Measurements from ENCODE around the gene RIT2.

Gene RIT2

GRCh38 chr18:42937436-42937835, 178.0 kb downstream of the RIT2 start:
- peak; percentile 82 for ATAC-seq
- no peak for TF ChIP-seq RARB (CRISPR knock-in tag; IDR thresholded peaks at IDR 0.05)
- 0 out of 2 replicates have a peak, but pooled peaks have one; percentile 7 for TF ChIP-seq ZNF8 (CRISPR knock-in tag; IDR thresholded peaks at IDR 0.05)
- TF ChIP-seq SNAI2 (CRISPR knock-in tag; IDR thresholded peaks at IDR 0.05), result 0 out of 2 replicates have a peak, but pooled peaks have one; percentile 54
- 0 out of 2 replicates have a peak, but pooled peaks have one; percentile 24 for TF ChIP-seq ESRRG (CRISPR knock-in tag; IDR thresholded peaks at IDR 0.05)
- TF ChIP-seq CSRNP3 (CRISPR knock-in tag; IDR thresholded peaks at IDR 0.05), result peak; percentile 85; the same call in 1 of the 2 replicates
- peak; percentile 87; the same call in 1 of the 2 replicates for TF ChIP-seq GLIS3 (CRISPR knock-in tag; IDR thresholded peaks at IDR 0.05)
- no peak for TF ChIP-seq ZNF565 (CRISPR knock-in tag; conservative IDR thresholded peaks at IDR 0.05; ENCODE audit: low read depth)
- 0 out of 2 replicates have a peak, but pooled peaks have one; percentile 50 for TF ChIP-seq ZFP3 (CRISPR knock-in tag; IDR thresholded peaks at IDR 0.05)
- no peak; the same call in 1 of the 2 replicates for TF ChIP-seq POU6F1 (CRISPR knock-in tag; IDR thresholded peaks at IDR 0.05; ENCODE audit: borderline replicate concordance, low read depth)
- TF ChIP-seq CSDC2 (CRISPR knock-in tag; IDR thresholded peaks at IDR 0.05), result peak; percentile 80; the same call in 1 of the 2 replicates
- TF ChIP-seq ISL1 (CRISPR knock-in tag; IDR thresholded peaks at IDR 0.05), result peak; percentile 95
- peak; percentile 80; the same call in 1 of the 2 replicates for TF ChIP-seq TSHZ2 (CRISPR knock-in tag; IDR thresholded peaks at IDR 0.05)
- TF ChIP-seq TOX (CRISPR knock-in tag; IDR thresholded peaks at IDR 0.05; ENCODE audit: borderline replicate concordance), result peak; percentile 86
- peak; percentile 75; the same call in 1 of the 2 replicates for TF ChIP-seq PATZ1 (CRISPR knock-in tag; IDR thresholded peaks at IDR 0.05; ENCODE audit: borderline replicate concordance)
- no peak for TF ChIP-seq OSR1 (CRISPR knock-in tag; IDR thresholded peaks at IDR 0.05)
- peak; percentile 96 for TF ChIP-seq TCF4 (CRISPR knock-in tag; IDR thresholded peaks at IDR 0.05; ENCODE audit: borderline replicate concordance)
- TF ChIP-seq CREB5 (CRISPR knock-in tag; IDR thresholded peaks at IDR 0.05; ENCODE audit: low read depth), result peak; percentile 75
- TF ChIP-seq ZFP30 (CRISPR knock-in tag; IDR thresholded peaks at IDR 0.05), result 0 out of 2 replicates have a peak, but pooled peaks have one; percentile 16
- no peak for TF ChIP-seq ZC3H10 (CRISPR knock-in tag; IDR thresholded peaks at IDR 0.05)

- ATAC-seq, result no peak
- TF ChIP-seq TCF4 (CRISPR knock-in tag; IDR thresholded peaks at IDR 0.05; ENCODE audit: borderline replicate concordance) (no peak), OSR1 (CRISPR knock-in tag; IDR thresholded peaks at IDR 0.05) (no peak), ZC3H10 (CRISPR knock-in tag; IDR thresholded peaks at IDR 0.05) (no peak), ZNF8 (CRISPR knock-in tag; IDR thresholded peaks at IDR 0.05) (no peak), ZFP30 (CRISPR knock-in tag; IDR thresholded peaks at IDR 0.05) (no peak)
Observed at GRCh38 chr18:42936289-42936688, 179.2 kb downstream of the RIT2 start.

GRCh38 chr18:42931491-42931890, 184.0 kb downstream of the RIT2 start:
- peak; percentile 86 for TF ChIP-seq ISL1 (CRISPR knock-in tag; IDR thresholded peaks at IDR 0.05)
- no peak for TF ChIP-seq ZFP3 (CRISPR knock-in tag; IDR thresholded peaks at IDR 0.05)
- TF ChIP-seq CSDC2 (CRISPR knock-in tag; IDR thresholded peaks at IDR 0.05), result 0 out of 2 replicates have a peak, but pooled peaks have one; percentile 32
- no peak for TF ChIP-seq RARB (CRISPR knock-in tag; IDR thresholded peaks at IDR 0.05)
- peak; percentile 56; the same call in 1 of the 2 replicates for TF ChIP-seq CREB5 (CRISPR knock-in tag; IDR thresholded peaks at IDR 0.05; ENCODE audit: low read depth)
- no peak; the same call in 1 of the 2 replicates for TF ChIP-seq GLIS3 (CRISPR knock-in tag; IDR thresholded peaks at IDR 0.05)
- TF ChIP-seq ZNF565 (CRISPR knock-in tag; conservative IDR thresholded peaks at IDR 0.05; ENCODE audit: low read depth), result no peak
- peak; percentile 76 for ATAC-seq

Measured in SK-N-SH treated with all-trans-retinoic acid at 6 μM for 48 hours (cell line).